Ovary (tissue), 3 donors: ENCODE data around the gene METTL3.

Experiments used
- CTCF ChIP-seq, 3 donors: fragments of 450-650 bp in 2 of 3; fragments of 200-600 bp in 1 of 3; IDR thresholded peaks; one replicate each; pipeline versions ENCODE4 v1.5.1 to v1.8.0; 2016 to 2022; ENCODE audit warnings: antibody characterized with exemption in 3 of 3, mild to moderate bottlenecking in 1 of 3
- POLR2A ChIP-seq: fragments of 450-650 bp; IDR thresholded peaks from one replicate; pipeline ENCODE4 v1.6.1; 2017; ENCODE audit warnings: antibody characterized with exemption, mild to moderate bottlenecking, moderate library complexity
- donor health status: DM: no; HTN: no; CAD: no.

GRCh38 chr14:21501568-21501967, 9.6 kb downstream of the METTL3 start:
- TF ChIP-seq CTCF (IDR thresholded peaks at IDR 0.05) (no peak), POLR2A (no peak)
